T1000 (cell line): ENCODE measurements around the gene SLC35A3.

Experiments used
- DNase-seq: peaks from one replicate; lab custom pipeline; 2025; ENCODE audit warnings: mixed read lengths; lab: John Stamatoyannopoulos, UW

Gene SLC35A3

GRCh38 chr1:100076744-100077143 is 106.9 kb downstream of the SLC35A3 start:
- no peak for DNase-seq

GRCh38 chr1:100077531-100077930 is 107.7 kb downstream of the SLC35A3 start:
- no peak for DNase-seq

- no peak for DNase-seq
These were observed 110.5 kb downstream of the SLC35A3 start for GRCh38 chr1:100080331-100080730.
